HG02884 (cell line): ENCODE measurements around the gene ISYNA1.

Experiments used
- ATAC-seq: cut with Tn5 transposase; IDR thresholded peaks from one replicate; pipeline ENCODE4 v1.9.1; 2021; ENCODE audit warnings: mild to moderate bottlenecking, moderate library complexity; ENCODE audit not compliant: unreplicated experiment

ISYNA1 gene

DNA sequence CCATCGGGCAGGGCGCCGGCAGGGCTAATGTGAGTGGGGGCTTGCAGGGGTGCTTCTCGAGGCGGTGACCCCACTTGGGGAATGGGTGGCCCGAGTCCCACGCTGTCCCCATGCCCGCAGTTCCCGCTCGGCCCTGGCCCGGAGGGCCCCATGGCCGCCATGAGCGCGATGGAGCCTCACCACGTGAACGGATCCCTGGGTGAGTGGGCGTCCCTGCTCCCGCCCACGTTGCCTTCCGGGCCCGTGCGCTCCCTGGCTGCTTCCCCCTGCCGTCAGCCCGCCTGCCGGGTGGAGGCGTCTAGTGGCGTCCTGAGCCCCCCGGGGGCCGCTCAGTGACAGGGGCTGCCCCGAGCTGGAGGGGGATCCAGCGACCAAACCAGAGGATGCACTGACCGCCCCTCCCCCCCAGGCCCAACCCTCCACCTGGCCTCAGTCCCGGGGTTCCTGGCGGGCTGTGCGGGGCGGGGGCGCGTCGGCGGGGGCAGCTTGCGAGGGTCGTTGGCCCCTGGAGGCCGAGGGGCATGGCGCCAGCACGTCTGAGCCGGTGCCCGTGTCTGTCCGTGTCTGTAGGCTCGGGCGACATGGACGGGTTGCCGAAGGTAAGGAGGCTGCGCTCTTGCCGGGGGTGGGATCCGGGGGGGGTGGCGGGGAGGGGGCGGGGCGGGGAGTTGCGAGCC, 4.8 kb downstream of the ISYNA1 start:
- no peak for ATAC-seq

DNA sequence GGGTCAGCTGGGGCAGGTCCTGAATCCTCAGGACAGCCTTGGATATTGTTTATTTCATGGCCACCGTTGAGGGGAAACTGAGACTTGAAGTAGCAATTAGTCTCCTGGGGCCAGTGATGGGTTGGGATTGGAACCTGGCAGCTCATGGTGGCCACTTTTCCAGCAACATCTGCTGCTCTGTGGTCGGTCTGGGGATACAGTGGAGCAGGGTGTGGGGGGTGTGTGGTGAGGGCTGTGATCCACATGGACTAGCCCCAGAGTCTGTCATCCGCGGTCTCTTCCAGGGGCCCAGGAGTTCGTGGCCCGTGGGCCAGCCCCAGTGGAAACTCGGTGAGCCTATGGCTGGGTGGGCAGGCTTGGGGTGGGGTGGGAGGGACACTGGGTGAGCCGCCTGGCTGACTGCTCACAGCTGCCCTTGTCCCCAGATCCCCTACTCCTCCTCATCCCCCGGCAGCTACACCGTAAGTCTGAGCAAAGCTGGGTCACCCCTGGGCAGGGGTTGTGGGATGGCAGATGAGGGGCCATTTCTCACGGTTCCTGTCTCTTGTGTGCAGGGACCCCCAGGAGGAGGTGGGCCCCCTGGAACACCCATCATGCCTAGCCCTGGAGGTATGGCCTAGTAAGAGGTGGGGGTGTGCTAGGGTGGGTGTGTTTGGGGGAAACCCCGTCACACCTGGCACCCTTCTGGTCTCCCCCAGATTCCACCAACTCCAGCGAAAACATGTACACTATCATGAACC, 5.5 kb downstream of the ISYNA1 start:
- no peak for ATAC-seq

DNA sequence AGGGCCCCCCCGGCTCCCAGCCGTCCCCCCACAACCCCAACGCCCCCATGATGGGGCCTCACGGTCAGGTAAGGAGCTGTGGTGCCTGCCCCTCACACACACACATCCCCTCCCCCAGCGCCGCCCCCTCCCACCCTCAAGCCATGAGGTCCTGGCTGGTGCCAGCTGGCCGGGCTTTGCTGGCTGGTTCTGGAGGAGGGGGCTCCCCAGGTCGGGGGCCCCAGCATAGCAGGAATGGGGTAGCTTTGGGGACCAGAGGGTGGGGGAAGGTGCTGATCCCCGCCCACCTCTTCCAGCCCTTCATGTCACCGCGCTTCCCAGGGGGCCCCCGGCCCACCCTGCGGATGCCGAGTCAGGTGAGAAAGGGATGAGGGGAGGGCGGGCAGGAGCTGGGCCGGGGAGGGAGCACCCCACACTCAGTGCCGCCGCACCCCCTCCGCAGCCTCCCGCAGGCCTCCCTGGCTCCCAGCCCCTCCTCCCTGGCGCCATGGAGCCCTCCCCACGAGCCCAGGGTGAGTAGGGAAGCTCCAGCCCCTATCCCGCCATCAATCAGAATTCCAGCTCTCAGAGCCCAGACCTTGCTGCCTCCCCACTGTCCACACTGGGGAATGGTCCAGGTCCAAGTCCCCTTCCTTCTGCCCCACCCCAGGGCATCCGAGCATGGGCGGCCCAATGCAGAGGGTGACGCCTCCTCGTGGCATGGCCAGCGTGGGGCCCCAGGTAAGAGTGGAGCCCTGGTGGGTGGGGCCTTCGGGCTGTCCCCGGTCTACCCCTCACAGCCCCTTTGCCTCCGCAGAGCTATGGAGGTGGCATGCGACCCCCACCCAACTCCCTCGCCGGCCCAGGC, 6.4 kb downstream of the ISYNA1 start:
- no peak for ATAC-seq

DNA sequence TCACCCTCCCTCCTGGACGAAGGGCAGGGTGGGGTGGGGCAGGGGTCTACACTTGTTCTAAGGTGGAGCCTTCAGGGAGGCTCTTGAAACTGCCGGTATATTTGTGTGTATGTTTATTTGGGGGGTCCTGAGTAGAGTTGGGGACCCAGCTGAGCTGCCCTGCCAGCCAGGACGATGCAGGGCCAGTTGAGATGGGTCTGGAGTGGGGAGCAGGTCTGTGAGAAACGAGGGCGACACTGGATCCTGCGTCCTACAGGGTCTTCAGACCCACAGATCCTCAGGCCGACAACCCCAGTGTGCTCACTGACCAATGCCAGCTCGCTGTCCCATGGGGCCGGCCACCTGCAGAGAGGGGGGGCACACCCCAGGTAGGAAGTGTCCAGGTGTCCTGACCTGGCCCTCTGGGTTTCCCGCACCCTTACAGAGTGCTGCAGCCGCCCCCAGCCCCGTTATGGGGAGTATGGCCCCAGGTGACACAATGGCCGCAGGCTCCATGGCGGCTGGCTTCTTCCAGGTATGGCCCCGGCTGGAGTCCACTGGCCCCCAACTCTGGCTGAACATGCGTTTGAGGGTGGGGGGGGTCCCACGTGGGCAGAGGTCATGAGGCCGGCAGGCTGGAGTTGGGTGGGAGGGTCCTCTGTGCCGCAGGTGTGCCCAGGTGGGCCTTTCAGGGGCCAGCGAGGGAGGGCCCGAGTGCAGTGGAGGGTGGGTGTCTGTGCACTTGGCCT, 7.4 kb downstream of the ISYNA1 start:
- no peak for ATAC-seq

DNA sequence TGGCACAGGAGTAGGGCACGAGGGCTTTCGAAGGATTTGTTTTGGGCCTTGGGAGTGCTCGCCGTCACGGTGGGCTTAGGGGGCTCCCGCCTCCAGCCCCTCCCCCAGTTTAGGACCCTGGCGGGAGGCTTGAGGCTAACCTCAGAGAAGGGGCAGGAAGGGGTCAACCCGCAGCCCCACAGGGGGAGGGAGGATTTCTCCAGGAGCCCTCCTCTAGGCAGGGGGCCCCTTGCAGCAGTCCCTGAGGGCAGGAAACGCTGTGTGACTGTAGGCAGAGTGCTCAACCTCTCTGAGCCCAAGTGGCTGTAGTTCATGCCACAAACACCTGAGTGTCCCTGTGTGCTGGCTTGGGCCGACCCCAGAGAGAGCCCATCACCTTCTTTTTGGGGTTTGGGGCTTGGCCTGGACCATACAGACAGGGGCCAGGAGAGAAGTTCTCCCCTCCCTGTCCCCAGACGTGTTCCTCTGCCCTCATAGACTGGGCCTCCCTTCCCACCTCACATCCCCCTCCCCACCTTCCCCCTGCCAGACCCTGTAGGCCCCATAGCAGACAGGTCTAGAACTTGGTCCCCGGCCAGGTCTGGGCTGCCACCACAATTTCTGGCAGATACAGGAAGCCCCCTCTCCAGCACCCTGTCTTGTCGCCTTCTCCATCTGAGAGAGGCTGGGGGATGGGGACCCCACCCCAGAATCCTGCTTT, 8.1 kb downstream of the ISYNA1 start:
- no peak for ATAC-seq

DNA sequence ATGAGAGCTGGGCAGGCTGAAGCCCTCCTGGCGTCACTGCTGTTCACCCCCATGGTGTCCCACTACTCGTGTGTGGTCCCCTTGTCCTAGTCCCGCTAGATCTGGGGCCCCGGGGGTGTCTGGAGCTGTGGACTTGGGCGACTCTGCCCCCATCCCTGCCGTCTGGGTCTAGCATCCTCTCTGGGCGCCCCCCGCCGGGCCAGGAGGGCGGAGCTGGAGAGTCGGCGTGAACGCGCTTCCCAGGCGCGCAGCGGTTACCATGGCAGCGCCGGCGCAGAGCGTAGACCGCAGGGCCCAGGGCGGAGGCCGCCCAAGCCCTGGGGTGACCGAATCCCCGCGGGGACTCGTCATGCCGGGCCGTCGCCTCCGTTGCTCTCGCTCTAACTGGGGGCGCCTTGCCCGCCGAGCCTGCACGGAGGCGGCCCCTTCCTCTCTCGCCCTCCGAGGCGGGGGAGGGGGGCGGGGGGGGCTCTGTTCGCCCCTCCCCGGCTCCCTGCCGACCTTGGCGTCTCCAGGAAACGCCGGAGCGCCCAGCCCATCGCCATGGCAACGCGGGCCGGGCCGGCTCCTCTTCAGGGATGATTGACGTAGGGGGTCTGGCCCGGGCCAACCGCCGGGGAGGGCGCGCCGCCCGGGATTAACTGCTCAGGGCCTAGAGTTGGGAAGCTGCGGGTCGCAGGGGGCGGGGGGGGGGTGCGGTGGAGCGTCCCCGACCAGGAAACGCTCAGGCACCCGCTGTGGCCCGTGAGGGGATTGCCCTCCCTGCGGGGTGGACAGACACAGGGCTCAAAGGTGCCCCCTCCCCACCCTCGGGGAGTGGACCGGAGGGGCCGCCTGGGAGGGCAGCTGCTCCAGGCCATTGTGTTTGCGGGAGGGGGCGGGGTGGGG, 8.9 kb downstream of the ISYNA1 start:
- ATAC-seq: no peak

DNA sequence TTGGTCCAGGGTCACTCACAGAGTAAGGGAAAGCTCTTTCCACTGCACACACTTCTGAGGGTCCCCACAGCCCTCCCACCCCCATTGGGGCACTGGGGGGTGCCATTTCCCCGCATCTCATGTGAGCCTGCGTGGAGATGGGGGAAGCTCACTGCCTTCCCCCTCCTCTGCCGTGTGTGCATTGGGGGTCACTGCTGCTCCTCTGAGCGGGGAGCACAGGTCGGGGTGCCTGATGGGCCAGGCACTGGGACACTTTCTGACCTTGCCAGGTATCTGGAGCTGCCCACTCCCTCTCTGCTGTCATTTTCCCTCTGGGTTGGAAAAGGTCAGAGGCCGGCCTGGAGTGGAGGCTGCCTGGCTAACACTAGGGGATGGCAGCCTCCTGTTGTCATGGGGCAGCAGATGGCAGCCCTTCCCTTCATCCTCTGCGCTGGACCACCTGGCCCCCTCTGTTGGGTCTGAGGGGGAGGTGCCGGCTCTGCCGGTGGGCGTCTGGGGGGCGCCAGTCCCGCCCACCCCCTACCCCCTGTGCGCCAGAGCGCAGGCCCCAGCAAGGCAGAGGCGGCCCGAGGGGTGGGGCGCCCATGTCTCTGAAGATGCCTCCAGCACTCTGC, 9.7 kb downstream of the ISYNA1 start:
- no peak for ATAC-seq

DNA sequence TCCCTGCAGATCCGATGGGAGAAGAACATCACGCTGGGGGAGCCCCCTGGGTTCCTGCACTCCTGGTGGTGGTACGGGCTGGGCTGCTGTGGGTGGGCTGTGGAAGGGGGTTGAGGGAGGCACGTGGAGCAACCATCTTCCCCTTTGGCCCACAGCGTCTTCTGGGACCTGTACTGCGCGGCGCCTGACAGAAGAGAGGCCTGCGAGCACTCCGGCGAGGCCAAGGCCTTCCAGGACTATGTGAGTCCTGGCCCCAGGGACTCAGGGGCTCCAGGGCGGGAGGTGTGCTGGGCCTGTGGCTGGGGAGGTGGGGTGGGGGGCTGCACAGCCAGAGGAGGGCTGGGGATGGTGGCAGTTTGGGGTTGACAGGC, 10.2 kb downstream of the ISYNA1 start:
- no peak for ATAC-seq

DNA sequence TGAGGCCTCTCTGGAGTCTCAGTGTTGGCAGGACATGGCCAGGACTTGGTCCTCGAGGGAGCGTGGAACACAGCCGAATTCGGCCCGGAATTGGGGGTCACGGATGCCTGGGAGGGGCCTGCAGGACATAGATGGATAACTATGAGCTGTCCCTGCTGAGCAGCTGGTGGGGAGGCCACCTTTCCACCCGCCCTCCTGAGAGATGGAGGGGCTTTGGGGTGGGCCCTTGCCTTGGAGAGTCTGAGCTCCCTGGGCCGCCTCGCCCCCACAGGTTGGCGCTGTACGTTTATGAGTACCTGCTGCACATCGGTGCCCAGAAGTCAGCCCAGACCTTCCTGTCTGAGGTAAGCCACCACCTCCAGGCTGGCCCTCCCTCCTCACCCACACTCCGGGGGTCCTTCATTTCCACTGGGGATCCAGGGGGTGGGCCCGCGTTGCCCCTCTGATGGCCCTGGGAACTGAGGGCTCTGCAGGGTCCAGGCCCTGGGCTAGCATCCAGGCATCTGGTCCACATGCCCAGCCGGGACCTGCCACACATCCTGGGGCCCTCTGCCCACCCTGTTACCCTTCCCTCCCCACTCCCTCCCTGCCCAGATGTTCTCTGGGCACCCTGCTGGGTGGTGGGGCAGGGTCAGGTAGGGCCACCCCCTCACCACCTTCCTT, 10.7 kb downstream of the ISYNA1 start:
- ATAC-seq: no peak

DNA sequence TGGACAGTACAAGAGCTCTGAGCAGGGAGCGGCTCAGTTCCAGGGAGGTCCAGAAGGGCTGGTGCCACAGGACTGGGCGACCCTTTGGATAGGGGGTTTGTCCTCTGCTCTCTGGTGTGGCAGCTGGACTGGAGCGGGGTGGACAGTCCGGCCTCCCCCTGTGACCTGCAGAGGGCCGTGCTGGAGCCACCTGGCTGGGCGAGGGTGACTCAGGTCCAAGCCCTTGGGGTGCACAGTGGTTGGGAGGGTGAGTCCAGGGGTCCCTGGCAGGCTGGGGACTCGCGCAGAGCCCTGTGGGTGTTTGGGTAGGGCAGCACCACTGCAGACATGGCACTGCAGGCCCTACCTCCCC, 11.5 kb downstream of the ISYNA1 start:
- ATAC-seq: no peak

DNA sequence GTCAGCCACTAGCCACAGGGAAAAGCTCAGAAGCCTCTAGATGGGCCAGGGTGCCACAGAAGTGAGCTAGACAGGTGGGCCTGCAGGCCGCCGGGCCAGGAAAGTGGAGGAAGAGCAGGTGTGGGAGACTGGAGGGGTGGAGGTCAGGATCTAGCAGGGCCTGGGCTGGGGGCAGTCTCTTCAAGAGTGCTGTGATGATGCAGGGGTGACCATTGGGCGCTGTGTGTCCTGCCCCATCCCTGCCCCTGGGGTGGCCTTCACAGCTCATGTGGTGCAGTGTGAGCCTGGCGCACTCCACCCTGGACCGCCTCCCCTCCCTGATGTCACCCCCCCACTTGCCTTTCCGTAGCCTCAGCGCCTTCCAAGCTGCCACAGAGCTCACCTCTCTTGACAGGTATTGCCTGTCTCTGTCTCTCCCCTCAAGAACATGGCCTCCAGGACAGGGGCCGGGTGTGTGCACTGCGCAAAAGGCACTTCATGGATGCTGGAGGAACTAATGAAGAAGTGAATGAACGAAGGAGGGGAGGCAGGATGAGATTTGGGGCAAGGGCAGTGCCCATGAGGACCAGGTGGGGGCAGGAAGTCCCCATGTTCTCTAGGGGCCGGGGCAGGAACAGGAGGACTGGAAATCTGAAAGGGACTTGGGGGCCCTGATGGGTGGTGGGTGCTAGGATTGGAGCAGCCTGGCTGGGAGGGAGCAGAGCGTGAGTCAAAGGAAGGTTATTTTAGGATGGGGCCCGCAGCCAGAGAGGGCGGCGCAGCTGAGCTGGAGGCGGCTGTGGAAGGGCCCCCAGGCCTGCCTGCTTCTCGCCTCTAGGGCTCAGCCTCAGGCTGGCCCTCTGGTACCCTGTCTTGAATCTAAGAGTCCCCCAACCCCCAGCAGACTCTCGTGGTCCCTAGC, 12.2 kb downstream of the ISYNA1 start:
- no peak for ATAC-seq

DNA sequence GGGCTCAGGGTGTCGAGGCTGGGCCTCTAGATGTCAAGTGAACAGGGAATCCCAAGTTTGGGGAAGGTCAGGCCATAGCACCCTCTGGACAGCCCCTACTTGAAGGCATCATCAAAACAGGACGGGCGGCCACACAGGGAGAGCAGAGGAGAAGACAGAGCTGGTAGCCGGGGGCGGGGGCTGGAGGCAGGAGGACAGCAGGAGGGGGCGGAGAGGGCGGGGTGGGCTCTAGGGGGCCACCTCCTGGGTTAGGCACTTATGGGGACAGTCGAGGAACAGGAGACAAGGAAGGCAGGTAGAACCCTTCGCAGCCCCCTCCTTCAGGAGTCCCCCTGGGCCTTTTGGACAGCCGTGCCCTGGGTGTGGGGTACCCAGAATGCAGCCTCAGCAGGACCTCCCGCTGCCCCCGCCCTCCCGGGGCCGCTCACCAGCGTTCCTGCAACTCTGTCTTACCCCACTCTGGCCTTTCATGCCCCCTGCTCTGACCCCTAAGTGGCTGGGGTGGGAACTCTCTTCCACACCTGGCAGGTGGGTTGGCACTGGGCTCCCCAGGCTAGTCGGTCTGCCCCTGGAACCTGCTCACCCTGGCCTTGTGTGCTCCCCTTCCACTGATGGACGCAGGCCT, 12.9 kb downstream of the ISYNA1 start:
- ATAC-seq: no peak

DNA sequence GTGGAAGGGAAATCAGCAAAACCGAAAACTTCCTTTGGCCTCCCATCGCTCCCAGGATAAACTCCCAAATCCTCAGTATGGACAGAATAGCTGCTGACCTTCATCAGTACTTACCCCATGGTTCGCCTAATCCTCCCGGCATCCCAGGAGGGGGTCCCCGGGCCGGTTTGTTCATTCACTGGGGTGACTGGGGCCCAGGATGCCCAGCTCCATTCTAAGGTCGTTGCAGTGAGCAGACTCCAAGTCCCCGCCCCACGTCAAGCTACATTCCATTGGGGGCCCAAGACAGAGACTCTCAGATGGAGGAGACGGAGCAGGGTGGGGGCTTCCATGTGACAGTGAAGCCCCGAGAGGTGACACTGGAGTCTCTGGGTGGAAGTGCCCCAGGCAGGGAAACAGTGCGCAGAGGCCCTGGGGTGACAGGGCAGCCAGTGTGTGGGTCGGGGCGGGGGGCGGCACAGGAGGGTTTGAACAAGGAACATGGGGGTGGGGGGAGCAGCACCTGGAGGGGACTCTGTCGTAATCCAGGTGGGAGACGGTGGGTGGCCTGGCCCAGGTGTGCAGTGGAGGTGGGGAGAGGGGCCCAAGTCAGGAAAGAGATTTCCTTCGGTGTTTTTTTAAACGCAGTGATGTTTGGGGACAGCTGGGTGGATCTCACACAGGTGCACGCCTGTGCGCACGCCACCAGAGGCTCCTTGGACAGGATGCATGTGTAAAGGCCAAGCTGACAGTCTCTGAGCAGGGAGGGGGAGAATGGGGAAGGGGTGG, 13.6 kb downstream of the ISYNA1 start:
- ATAC-seq: no peak

DNA sequence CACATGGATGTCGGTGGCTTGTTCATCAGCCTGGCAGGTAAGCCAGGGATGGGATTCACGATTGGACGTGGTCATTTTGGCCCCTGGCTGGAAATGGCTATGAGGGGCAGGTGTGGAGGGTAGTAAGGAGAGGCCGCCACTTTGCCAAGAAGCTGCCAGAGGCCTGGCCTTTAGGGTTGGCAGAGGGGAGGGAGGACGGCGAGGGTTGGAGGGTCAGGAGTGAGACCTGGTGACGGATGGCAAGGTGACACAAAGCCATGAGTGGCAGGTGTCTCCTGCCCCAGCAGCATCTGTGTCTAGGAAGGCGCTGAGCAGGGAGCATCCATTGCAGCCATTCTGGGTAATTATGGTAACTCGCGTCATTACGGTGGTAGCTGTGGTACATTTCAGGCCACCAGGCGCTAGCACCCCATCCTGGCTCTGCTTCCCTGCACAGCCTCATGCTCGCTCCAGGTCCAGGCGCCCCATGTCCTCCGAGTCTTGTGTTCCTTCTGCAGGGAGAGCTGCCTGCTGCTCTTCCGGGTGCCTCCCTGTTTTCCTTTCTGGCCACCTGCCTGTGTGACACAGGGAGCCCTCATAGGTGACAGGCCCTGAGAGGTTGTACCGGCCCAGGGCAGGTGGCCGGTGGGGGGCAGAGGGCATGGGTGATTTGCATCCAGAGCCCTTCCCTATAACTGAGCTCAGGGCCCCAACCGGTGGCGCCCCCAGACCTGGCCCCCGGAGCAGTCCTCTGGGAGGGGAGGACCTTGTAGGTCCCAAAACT, 14.5 kb downstream of the ISYNA1 start:
- no peak for ATAC-seq

DNA sequence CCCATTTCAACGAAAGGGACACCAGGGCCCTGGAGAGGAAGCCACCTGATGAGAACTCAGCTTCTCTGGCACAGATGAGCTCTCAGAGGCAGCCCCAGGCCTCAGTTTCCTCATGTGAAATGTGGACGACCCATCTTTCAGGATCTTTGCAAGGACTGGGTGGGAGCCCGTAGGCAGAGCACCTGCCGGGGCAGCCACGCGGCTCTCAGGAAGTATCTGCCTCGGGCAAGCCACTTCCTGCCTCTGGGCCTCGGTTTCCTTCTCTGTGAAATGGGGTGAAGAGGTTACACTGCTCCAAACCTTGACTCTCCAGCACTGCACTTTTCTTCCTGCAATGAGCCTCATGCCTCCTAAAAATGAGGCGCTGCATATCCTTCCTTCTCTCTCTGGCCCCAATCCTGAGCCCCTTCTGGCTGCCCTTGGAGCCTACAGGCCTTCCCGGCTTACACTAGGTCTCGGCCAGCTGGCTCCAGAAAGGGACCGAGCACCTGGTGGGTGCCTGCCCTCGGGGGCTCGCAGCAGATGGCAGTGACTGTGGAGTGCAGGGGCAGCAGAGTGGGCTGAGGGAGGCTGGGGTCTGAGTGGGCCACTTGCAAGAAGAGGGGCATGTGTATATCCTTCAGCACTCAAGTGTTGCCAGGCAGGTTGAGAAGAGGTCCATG, 15.3 kb downstream of the ISYNA1 start:
- ATAC-seq: no peak
